IMR-90 (cell line): ENCODE data around the gene CDRT15. TPM values are rescaled to one million over a fixed set of nuclear protein-coding genes. Genes with fewer than 3 reads are reported as not detected.

Experiments
- ATAC-seq: fragments of 200-7000 bp; cut with Tn5 transposase; 2 replicates; pipeline ENCODE4 v1.9.1; 2020; ENCODE audit warnings: low read depth, mild to moderate bottlenecking, moderate library complexity
- BruUV-seq: library from RNA; stranded (reverse); fragments of 400-500 nt; replicated peaks from 2 replicates; lab custom pipeline; 2021; lab: Mats Ljungman, UMichigan
- CTCF ChIA-PET: fragments of 300-600 bp; formaldehyde crosslinking; extraction: SDS; loops from one replicate; lab custom pipeline; 2021; ENCODE audit warnings: antibody characterized with exemption; lab: Yijun Ruan, JAX
- POLR2A ChIA-PET: fragments of 300-600 bp; sonication (Branson Sonifier 250); formaldehyde crosslinking; loops from one replicate; lab custom pipeline; 2022; ENCODE audit warnings: antibody characterized with exemption; ENCODE audit not compliant: unreplicated experiment; lab: Charles Lee
- DNase-seq: peaks from one replicate; pipeline ENCODE4 v3.0.0; 2013
- H2AFZ ChIP-seq: replicated peaks from 2 replicates; pipeline ENCODE3; 2013; ENCODE audit warnings: low read length, mild to moderate bottlenecking; ENCODE audit not compliant: poor library complexity
- H2AK5ac ChIP-seq: 2 replicates; pipeline ENCODE4 v1.6.1; 2013; ENCODE audit warnings: low read depth, low read length, inconsistent platforms
- H2AK9ac ChIP-seq: replicated peaks from 2 replicates; pipeline ENCODE3; 2013; ENCODE audit warnings: mild to moderate bottlenecking, low read depth, low read length, moderate library complexity; ENCODE audit not compliant: poor library complexity
- H2BK120ac ChIP-seq: 2 replicates; pipeline ENCODE4 v1.6.1; 2013; ENCODE audit warnings: low read depth, low read length, inconsistent platforms
- H2BK15ac ChIP-seq: 3 replicates; pipeline ENCODE4 v1.6.1; 2013; ENCODE audit warnings: low read depth, low read length, inconsistent platforms
- H2BK20ac ChIP-seq: 2 replicates; pipeline ENCODE4 v1.6.1; 2013; ENCODE audit warnings: low read depth, mild to moderate bottlenecking, inconsistent platforms, low read length, moderate library complexity
- H2BK5ac ChIP-seq: 2 replicates; pipeline ENCODE4 v1.6.1; 2013; ENCODE audit warnings: mild to moderate bottlenecking, low read depth, low read length, inconsistent platforms; ENCODE audit not compliant: poor library complexity, severe bottlenecking
- H3K14ac ChIP-seq: replicated peaks from 2 replicates; pipeline ENCODE4 v1.6.1; 2013; ENCODE audit warnings: low read depth, low read length, inconsistent platforms
- H3K18ac ChIP-seq: 2 replicates; pipeline ENCODE4 v1.6.1; 2013; ENCODE audit warnings: low read depth, low read length, control low read depth
- H3K23ac ChIP-seq: 2 replicates; pipeline ENCODE4 v1.6.1; 2013; ENCODE audit warnings: low read depth, low read length, inconsistent platforms
- H3K27ac ChIP-seq: 2 replicates; pipeline ENCODE4 v1.5.1; 2013; ENCODE audit warnings: mild to moderate bottlenecking, control low read depth, low read length; ENCODE audit not compliant: insufficient read depth
- H3K27me3 ChIP-seq: 2 replicates; pipeline ENCODE4 v1.6.1; 2013; ENCODE audit warnings: low read length; ENCODE audit not compliant: control insufficient read depth, insufficient read depth
- H3K36me3 ChIP-seq: 2 replicates; pipeline ENCODE4 v1.6.1; 2013; ENCODE audit warnings: low read length, mixed read lengths; ENCODE audit not compliant: control insufficient read depth, insufficient read depth
- H3K4ac ChIP-seq: 2 replicates; pipeline ENCODE4 v1.6.1; 2013; ENCODE audit warnings: low read depth, low read length, inconsistent platforms
- H3K4me1 ChIP-seq: 2 replicates; pipeline ENCODE4 v1.6.1; 2013; ENCODE audit warnings: low read length, mixed read lengths; ENCODE audit not compliant: control insufficient read depth, insufficient read depth
- H3K4me2 ChIP-seq: 2 replicates; pipeline ENCODE4 v1.6.1; 2013; ENCODE audit warnings: low read depth, mild to moderate bottlenecking, control low read depth, low read length, moderate library complexity
- H3K4me3 ChIP-seq: 2 replicates; pipeline ENCODE4 v1.5.1; 2013; ENCODE audit warnings: low read depth, mild to moderate bottlenecking, control low read depth, low read length, moderate library complexity; ENCODE audit not compliant: insufficient read depth
- H3K56ac ChIP-seq: 2 replicates; pipeline ENCODE4 v1.6.1; 2013; ENCODE audit warnings: low read length, inconsistent platforms; ENCODE audit not compliant: insufficient read depth; ENCODE audit errors: extremely low read depth
- H3K79me1 ChIP-seq, 2 experiments: 2 replicates each; pipeline ENCODE4 v1.6.1; 2013; ENCODE audit warnings: low read length in 2 of 2, inconsistent platforms in 1 of 2, low read depth in 1 of 2
- H3K9ac ChIP-seq: 2 replicates; pipeline ENCODE4 v1.6.1; 2013; ENCODE audit warnings: low read depth, low read length, control low read depth
- H3K9me1 ChIP-seq: 2 replicates; pipeline ENCODE4 v1.6.1; 2013; ENCODE audit warnings: low read length, inconsistent platforms; ENCODE audit not compliant: insufficient read depth
- H3K9me3 ChIP-seq: 2 replicates; pipeline ENCODE4 v1.6.1; 2013; ENCODE audit warnings: low read length; ENCODE audit not compliant: control insufficient read depth, insufficient read depth
- H4K20me1 ChIP-seq: 2 replicates; pipeline ENCODE4 v1.6.1; 2013; ENCODE audit warnings: low read length, inconsistent platforms; ENCODE audit not compliant: insufficient read depth
- H4K5ac ChIP-seq: 2 replicates; pipeline ENCODE4 v1.6.1; 2013; ENCODE audit warnings: mild to moderate bottlenecking, low read depth, low read length, control low read depth
- H4K8ac ChIP-seq, 2 experiments: 2 replicates each; pipeline ENCODE4 v1.6.1; 2013; ENCODE audit warnings: low read depth in 2 of 2, low read length in 2 of 2, control low read depth in 1 of 2, inconsistent platforms in 1 of 2
- H4K91ac ChIP-seq: 2 replicates; pipeline ENCODE4 v1.6.1; 2013; ENCODE audit warnings: low read depth, low read length, inconsistent platforms; ENCODE audit not compliant: insufficient read depth
- MAFK ChIP-seq: IDR thresholded peaks from 2 replicates; pipeline ENCODE4 v1.6.1; 2012; ENCODE audit warnings: low read depth, low read length, improper control_type of control experiment
- POLR2A ChIP-seq: IDR thresholded peaks from 2 replicates; pipeline ENCODE4 v1.6.1; 2012; ENCODE audit warnings: mild to moderate bottlenecking, low read depth, low read length
- WGBS, 2 experiments: methylation state at CpG; one replicate each; pipeline versions ENCODE4 v1.1.5 to v1.1.7; 2013; ENCODE audit warnings: missing lambda C conversion rate in 2 of 2; ENCODE audit not compliant: insufficient read length in 1 of 2; ENCODE audit errors: extremely low coverage in 2 of 2; 5-methylcytosine and 5-hydroxymethylcytosine counted together
- dilution Hi-C: fragments of 300-500 bp; cut with HindIII; formaldehyde crosslinking; loops from one replicate; pipeline ENCODE4 v1.14.3; 2018; ENCODE audit warnings: low sequenced_read_pairs; ENCODE audit not compliant: unreplicated experiment
- in situ Hi-C: fragments of 300-500 bp; cut with MboI; formaldehyde crosslinking; loops from 3 replicates; pipeline ENCODE4 v1.14.3; 2019; ENCODE audit warnings: low sequenced_read_pairs, inconsistent platforms, mixed read lengths
- intact Hi-C: fragments of 100-400 bp; cut with micrococcal nuclease; formaldehyde crosslinking; loops from 2 replicates; pipeline ENCODE4 v1.10.0; 2022
- polyA plus RNA-seq, 3 experiments: library from polyadenylated mRNA; depleted of rRNA; stranded (reverse); fragments of >200 nt; gene quantifications; 2 replicates each; pipeline ENCODE4 v1.2.3, GENCODE V29; 2012; ENCODE audit warnings: low replicate concordance in 1 of 3
- total RNA-seq: library from RNA; depleted of rRNA; stranded (reverse); fragments of >200 nt; gene quantifications from 2 replicates; pipeline ENCODE4 v1.2.3, GENCODE V29; 2012

Gene CDRT15
- total and polyA plus RNA-seq, 2 of the 4 experiments (the other 2 are of a cell fraction) = not detected

DNA sequence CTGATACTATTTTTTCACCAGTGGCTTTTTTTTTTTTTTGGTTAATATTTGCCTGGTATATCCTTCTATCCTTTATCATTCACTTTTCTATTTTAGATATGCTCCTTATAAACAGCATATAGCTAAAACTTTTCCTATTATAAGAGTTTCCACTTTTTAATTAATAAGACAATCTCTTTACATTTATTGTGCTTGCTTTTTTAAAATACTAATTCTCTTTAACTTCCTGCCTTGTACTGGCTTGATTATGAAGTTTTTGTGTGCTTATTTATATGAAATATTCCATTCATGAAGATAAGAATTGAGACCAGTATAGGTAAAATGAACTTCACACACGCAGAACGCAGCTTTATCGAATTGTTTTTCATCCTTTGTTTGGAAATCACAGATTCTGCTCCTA is 9.0 kb upstream of the CDRT15 start:
- no peak overlapping the region for H3K18ac ChIP-seq
- DNase-seq = no peak
- WGBS, 2 experiments = no CpG with 5 or more reads among the region's 3 CpGs
- ATAC-seq = no peak
- no peak overlapping the region for H3K14ac ChIP-seq
- H3K4ac ChIP-seq = no peak overlapping the region
- H3K27me3 ChIP-seq = peaks cover 2% of the 10 kb centered on the region; the same call in 1 of the 2 replicates
- no peaks in the 10 kb centered on the region for H3K79me1 ChIP-seq
- no peaks in the 10 kb centered on the region for H3K9me3 ChIP-seq
- no peak overlapping the region for H3K56ac ChIP-seq
- TF ChIP-seq MAFK (0 out of 2 replicates have a peak, but pooled peaks have one; percentile 7), POLR2A (no peak)
- no peak overlapping the region for H2BK15ac ChIP-seq
- no TSS peak for BruUV-seq
- ChIA-PET CTCF (no interaction called here), POLR2A (no interaction called here)
- no peak overlapping the region for H2BK20ac ChIP-seq
- no peak overlapping the region for H2AK5ac ChIP-seq
- H3K4me2 ChIP-seq = no peak overlapping the region
- H2BK120ac ChIP-seq = no peak overlapping the region
- H3K9ac ChIP-seq = no peak overlapping the region
- H4K20me1 ChIP-seq = no peaks in the 10 kb centered on the region
- no peaks in the 10 kb centered on the region for H3K4me1 ChIP-seq
- no peak overlapping the region for H4K5ac ChIP-seq
- dilution Hi-C loops (no loop called here), in situ Hi-C loops (no loop called here), intact Hi-C loops (no loop called here)
- no peak overlapping the region for H2BK5ac ChIP-seq
- H3K23ac ChIP-seq = no peak overlapping the region
- H4K91ac ChIP-seq = no peak overlapping the region
- no peak overlapping the region for H2AK9ac ChIP-seq
- H3K36me3 ChIP-seq = no peaks in the 10 kb centered on the region
- H4K8ac ChIP-seq = no peak overlapping the region
- no peak overlapping the region for H3K27ac ChIP-seq
- H2AFZ ChIP-seq = no peak overlapping the region
- H3K9me1 ChIP-seq = no peaks in the 10 kb centered on the region
- H3K4me3 ChIP-seq = no peak overlapping the region
